PC-3 (cell line): ENCODE data around the gene QSER1. TPM values are rescaled to one million over a fixed set of nuclear protein-coding genes. Genes with fewer than 3 reads are reported as not detected.
"Not testable (repeated sequence)": the region's sequence is repeated elsewhere in the genome, so short reads cannot be mapped to it uniquely, and the experiment has no call there.

ENCODE experiments used
- ATAC-seq: fragments of 200-7000 bp; cut with Tn5 transposase; 2 replicates; pipeline ENCODE4 v1.9.1; 2020; ENCODE audit warnings: mild to moderate bottlenecking, moderate library complexity
- BruUV-seq: library from RNA; stranded (reverse); fragments of 400-500 nt; replicated peaks from 2 replicates; lab custom pipeline; 2021; lab: Mats Ljungman, UMichigan
- CTCF ChIA-PET: fragments of 300-600 bp; sonication (Branson Sonifier 250); formaldehyde crosslinking; loops from one replicate; lab custom pipeline; 2022; ENCODE audit warnings: antibody characterized with exemption; lab: Charles Lee
- POLR2A ChIA-PET: fragments of 300-600 bp; sonication (Branson Sonifier 250); formaldehyde crosslinking; loops from one replicate; lab custom pipeline; 2022; ENCODE audit warnings: antibody characterized with exemption; ENCODE audit not compliant: unreplicated experiment; lab: Charles Lee
- DNase-seq: peaks from one replicate; pipeline ENCODE4 v3.0.0-alpha.2; 2015
- H2AFZ ChIP-seq: fragments of 300-600 bp; sonication (generic); 2 replicates; pipeline ENCODE4 v1.6.0; 2016; ENCODE audit warnings: antibody characterized with exemption, low read length
- H3F3A ChIP-seq: fragments of 300-600 bp; sonication (generic); one replicate; pipeline ENCODE4 v1.6.0; 2017; ENCODE audit warnings: antibody characterized with exemption, low read length, control low read depth, mild to moderate bottlenecking; ENCODE audit not compliant: unreplicated experiment
- H3K27ac ChIP-seq: fragments of 300-600 bp; sonication (generic); 2 replicates; pipeline ENCODE4 v1.5.1; 2016; ENCODE audit warnings: mild to moderate bottlenecking, low read length
- H3K27me3 ChIP-seq: fragments of 300-600 bp; sonication (generic); 2 replicates; pipeline ENCODE4 v1.6.1; 2016; ENCODE audit warnings: low read length, mixed read lengths
- H3K36me3 ChIP-seq: fragments of 300-600 bp; sonication (generic); 2 replicates; pipeline ENCODE4 v1.6.1; 2016; ENCODE audit warnings: low read depth, mixed run types, low read length, mixed read lengths
- H3K4me1 ChIP-seq: fragments of 300-600 bp; sonication (generic); 2 replicates; pipeline ENCODE4 v1.5.1; 2016; ENCODE audit warnings: low read length; ENCODE audit not compliant: insufficient read depth
- H3K4me2 ChIP-seq: fragments of 300-600 bp; sonication (generic); 2 replicates; pipeline ENCODE4 v1.6.0; 2016; ENCODE audit warnings: low read length
- H3K4me3 ChIP-seq: fragments of 300-600 bp; sonication (generic); 2 replicates; pipeline ENCODE4 v1.5.1; 2016; ENCODE audit warnings: mild to moderate bottlenecking, low read length, mixed read lengths
- H3K79me2 ChIP-seq: fragments of 300-600 bp; sonication (generic); 2 replicates; pipeline ENCODE4 v1.6.1; 2017; ENCODE audit warnings: low read length, mixed read lengths
- H3K9ac ChIP-seq: fragments of 300-600 bp; sonication (generic); 2 replicates; pipeline ENCODE4 v1.6.0; 2016; ENCODE audit warnings: mild to moderate bottlenecking, low read length
- H3K9me2 ChIP-seq: fragments of 300-600 bp; sonication (generic); replicated peaks from 2 replicates; pipeline ENCODE4 v1.6.1; 2016; ENCODE audit warnings: mixed run types, low read length, mixed read lengths
- H3K9me3 ChIP-seq: fragments of 300-600 bp; sonication (generic); 2 replicates; pipeline ENCODE4 v1.6.1; 2016; ENCODE audit warnings: low read length, mixed read lengths
- H4K20me1 ChIP-seq: fragments of 300-600 bp; sonication (generic); 2 replicates; pipeline ENCODE4 v1.6.1; 2016; ENCODE audit warnings: low read length, mixed read lengths
- CTCF ChIP-seq: fragments of 300-600 bp; sonication (generic); conservative IDR thresholded peaks from 2 replicates; pipeline ENCODE4 v1.5.1; 2017; ENCODE audit warnings: antibody characterized with exemption, low read depth, mild to moderate bottlenecking, low read length
- EZH2 ChIP-seq: fragments of 300-600 bp; sonication (generic); IDR thresholded peaks from one replicate; pipeline ENCODE4 v1.6.1; 2017; ENCODE audit warnings: antibody characterized with exemption, mild to moderate bottlenecking, low read length; ENCODE audit not compliant: unreplicated experiment
- EZH2phosphoT487 ChIP-seq: fragments of 300-600 bp; sonication (generic); IDR thresholded peaks from 2 replicates; pipeline ENCODE4 v1.6.1; 2018; ENCODE audit warnings: mild to moderate bottlenecking, antibody characterized with exemption, low read length, borderline replicate concordance
- intact Hi-C: fragments of 100-400 bp; cut with micrococcal nuclease; formaldehyde crosslinking; loops from 2 replicates; pipeline ENCODE4 v1.9.0; 2023
- total RNA-seq: library from RNA; depleted of rRNA; stranded (reverse); fragments of >200 nt; gene quantifications from 2 replicates; pipeline ENCODE4 v1.2.3, GENCODE V29; 2014

QSER1 gene
- total RNA-seq, 1 experiment from 2014 or later, result 19.4 TPM

GRCh38 chr11:32931606-32932005, 39.0 kb downstream of the QSER1 start:
- Histone ChIP-seq H3K9me2 (no peaks in the 10 kb centered on the region), H3K9ac (no peak overlapping the region), H3K9me3 (no peaks in the 10 kb centered on the region), H2AFZ (no peak overlapping the region), H3K4me1 (no peaks in the 10 kb centered on the region), H3K27me3 (no peaks in the 10 kb centered on the region), H3F3A (no peaks in the 10 kb centered on the region), H3K4me2 (no peak overlapping the region), H4K20me1 (no peaks in the 10 kb centered on the region), H3K79me2 (peaks cover 9% of the 10 kb centered on the region), H3K27ac (no peak overlapping the region), H3K4me3 (no peak overlapping the region), H3K36me3 (peaks cover 62% of the 10 kb centered on the region)
- CTCF ChIA-PET, result no interaction called here
- POLR2A ChIA-PET, result no interaction called here
- ATAC-seq, result no peak
- no TSS peak for BruUV-seq
- TF ChIP-seq EZH2 (no peak), CTCF (no peak), EZH2phosphoT487 (no peak)
- DNase-seq, result no peak
- intact Hi-C loops, result loop anchor here (10.0 kb wide), 1 partner anchor 127 kb away; no protein-coding TSS in a partner anchor

- Histone ChIP-seq H3K9me2 (no peaks in the 10 kb centered on the region), H4K20me1 (no peaks in the 10 kb centered on the region), H2AFZ (no peak overlapping the region), H3K4me3 (no peak overlapping the region), H3F3A (no peaks in the 10 kb centered on the region), H3K4me1 (no peaks in the 10 kb centered on the region), H3K9ac (no peak overlapping the region), H3K9me3 (no peaks in the 10 kb centered on the region), H3K36me3 (peaks cover 66% of the 10 kb centered on the region), H3K27me3 (no peaks in the 10 kb centered on the region), H3K4me2 (no peak overlapping the region), H3K79me2 (peaks cover 9% of the 10 kb centered on the region; the same call in 1 of the 2 replicates), H3K27ac (no peak overlapping the region)
- ChIA-PET POLR2A (no interaction called here), CTCF (no interaction called here)
- intact Hi-C loops, result loop anchor here (10.0 kb wide), 1 partner anchor 127 kb away; no protein-coding TSS in a partner anchor
- TF ChIP-seq EZH2 (no peak), EZH2phosphoT487 (no peak), CTCF (no peak)
- no TSS peak for BruUV-seq
- ATAC-seq, result no peak
- DNase-seq, result no peak
Measured at GRCh38 chr11:32932196-32932595, 39.6 kb downstream of the QSER1 start.

- ChIA-PET POLR2A (no interaction called here), CTCF (no interaction called here)
- H3K4me2 ChIP-seq, result no peak overlapping the region
- H3K27ac ChIP-seq, result no peak overlapping the region
- H4K20me1 ChIP-seq, result no peaks in the 10 kb centered on the region
- intact Hi-C loops, result loop anchor here (10.0 kb wide), 1 partner anchor 131 kb away; no protein-coding TSS in a partner anchor
- no peak overlapping the region for H3K9ac ChIP-seq
- no TSS peak for BruUV-seq
- no peak overlapping the region for H2AFZ ChIP-seq
- no peak for TF ChIP-seq EZH2phosphoT487
- no peak for TF ChIP-seq EZH2
- TF ChIP-seq CTCF, result no peak
- ATAC-seq, result no peak
- H3K4me3 ChIP-seq, result no peak overlapping the region
- H3K27me3 ChIP-seq, result no peaks in the 10 kb centered on the region
- no peaks in the 10 kb centered on the region for H3K9me3 ChIP-seq
- H3K79me2 ChIP-seq, result peaks cover 32% of the 10 kb centered on the region
- no peaks in the 10 kb centered on the region for H3F3A ChIP-seq
- no peaks in the 10 kb centered on the region for H3K4me1 ChIP-seq
- no peaks in the 10 kb centered on the region for H3K9me2 ChIP-seq
- H3K36me3 ChIP-seq, result peaks cover 57% of the 10 kb centered on the region
- no peak for DNase-seq
Measured at GRCh38 chr11:32935462-32936029, 42.9 kb downstream of the QSER1 start.

- ATAC-seq, H4K20me1 ChIP-seq, H3K9ac ChIP-seq, BruUV-seq, H2AFZ ChIP-seq, H3K4me3 ChIP-seq, H3K27me3 ChIP-seq, H3F3A ChIP-seq, H3K9me2 ChIP-seq, H3K4me2 ChIP-seq, CTCF ChIA-PET, DNase-seq, POLR2A ChIA-PET, H3K27ac ChIP-seq, H3K4me1 ChIP-seq, H3K9me3 ChIP-seq: not testable (repeated sequence)
- Histone ChIP-seq H3K79me2 (peaks cover 36% of the 10 kb centered on the region), H3K36me3 (peaks cover 57% of the 10 kb centered on the region)
- intact Hi-C loops, result loop anchor here (10.0 kb wide), 1 partner anchor 131 kb away; no protein-coding TSS in a partner anchor
Measured at GRCh38 chr11:32936178-32936577, 43.6 kb downstream of the QSER1 start.
